Activated B cell treated with CpG ODN at 0.5 μM for 24 hours (primary cell): ENCODE results near the gene GLIPR1. TPM values are rescaled to one million over a fixed set of nuclear protein-coding genes. Genes with fewer than 3 reads are reported as not detected.

Experiments
- ATAC-seq: fragments of 200-7000 bp; cut with Tn5 transposase; one replicate; pipeline ENCODE4 v1.10.0; 2021; ENCODE audit warnings: low read depth, mild to moderate bottlenecking, moderate library complexity
- CTCF ChIA-PET: fragments of 350-600 bp; sonication (Branson Sonifier 250); formaldehyde crosslinking; loops from one replicate; lab custom pipeline; 2021; ENCODE audit warnings: antibody characterized with exemption; lab: Charles Lee
- POLR2A ChIA-PET: fragments of 350-600 bp; sonication (Branson Sonifier 250); formaldehyde crosslinking; loops from one replicate; lab custom pipeline; 2021; ENCODE audit warnings: antibody characterized with exemption; lab: Charles Lee
- DNase-seq: peaks from one replicate; pipeline ENCODE4 v3.0.0; 2022
- H3K27ac Mint-ChIP-seq: one replicate; pipeline ENCODE4 v1.8.0; 2020; ENCODE audit warnings: mixed read lengths
- H3K27me3 Mint-ChIP-seq: one replicate; pipeline ENCODE4 v1.8.0; 2021; ENCODE audit warnings: mixed read lengths
- H3K36me3 Mint-ChIP-seq: one replicate; pipeline ENCODE4 v1.8.0; 2021; ENCODE audit warnings: low read depth, mixed read lengths
- H3K4me1 Mint-ChIP-seq: one replicate; pipeline ENCODE4 v1.8.0; 2021; ENCODE audit warnings: mixed read lengths
- H3K4me3 Mint-ChIP-seq: one replicate; pipeline ENCODE4 v1.8.0; 2020; ENCODE audit warnings: mild to moderate bottlenecking, mixed read lengths
- H3K9me3 Mint-ChIP-seq: one replicate; pipeline ENCODE4 v1.8.0; 2020; ENCODE audit warnings: mixed read lengths
- intact Hi-C: fragments of 100-400 bp; cut with micrococcal nuclease; formaldehyde crosslinking; loops from one replicate; pipeline ENCODE4 v1.15.1; 2024
- total RNA-seq: library from RNA; stranded (reverse); gene quantifications from 2 replicates; pipeline ENCODE4 v1.2.3, GENCODE V29; 2022
- TF ChIP-seq, protein P1 (sequence below): fragments of 200-600 bp; IDR thresholded peaks from one replicate; pipeline ENCODE4 v1.8.0; 2022; ENCODE audit warnings: antibody characterized with exemption, mild to moderate bottlenecking

GLIPR1 gene
- total RNA-seq, 1 donor from 2014 or later, result 45.4 TPM

- ChIA-PET POLR2A (interaction anchor here (0.7 to 1.7 kb wide), 2 partner anchors 9 to 97 kb away, joined by 4 to 14 read pairs; partner anchors contain the start of genes GLIPR1 and GLIPR1L2), CTCF (interaction anchor here (1.0 to 1.9 kb wide), 6 partner anchors 10 to 549 kb away, joined by 3 to 9 read pairs (median 3); no protein-coding TSS in a partner anchor)
- ATAC-seq, result peak; percentile 55
- H3K9me3 Mint-ChIP-seq, result no peaks in the 10 kb centered on the region
- H3K27me3 Mint-ChIP-seq, result no peaks in the 10 kb centered on the region
- intact Hi-C loops, result loop anchor here (1.0 to 10.0 kb wide), 3 partner anchors 16 to 856 kb away; partner anchors contain the start of gene BBS10
- peak overlapping the region; percentile 69 for H3K27ac Mint-ChIP-seq
- H3K4me1 Mint-ChIP-seq, result peaks cover 61% of the 10 kb centered on the region
- DNase-seq, result no peak
- H3K36me3 Mint-ChIP-seq, result peaks cover 72% of the 10 kb centered on the region
- H3K4me3 Mint-ChIP-seq, result no peak overlapping the region
- TF ChIP-seq, protein P1, sequence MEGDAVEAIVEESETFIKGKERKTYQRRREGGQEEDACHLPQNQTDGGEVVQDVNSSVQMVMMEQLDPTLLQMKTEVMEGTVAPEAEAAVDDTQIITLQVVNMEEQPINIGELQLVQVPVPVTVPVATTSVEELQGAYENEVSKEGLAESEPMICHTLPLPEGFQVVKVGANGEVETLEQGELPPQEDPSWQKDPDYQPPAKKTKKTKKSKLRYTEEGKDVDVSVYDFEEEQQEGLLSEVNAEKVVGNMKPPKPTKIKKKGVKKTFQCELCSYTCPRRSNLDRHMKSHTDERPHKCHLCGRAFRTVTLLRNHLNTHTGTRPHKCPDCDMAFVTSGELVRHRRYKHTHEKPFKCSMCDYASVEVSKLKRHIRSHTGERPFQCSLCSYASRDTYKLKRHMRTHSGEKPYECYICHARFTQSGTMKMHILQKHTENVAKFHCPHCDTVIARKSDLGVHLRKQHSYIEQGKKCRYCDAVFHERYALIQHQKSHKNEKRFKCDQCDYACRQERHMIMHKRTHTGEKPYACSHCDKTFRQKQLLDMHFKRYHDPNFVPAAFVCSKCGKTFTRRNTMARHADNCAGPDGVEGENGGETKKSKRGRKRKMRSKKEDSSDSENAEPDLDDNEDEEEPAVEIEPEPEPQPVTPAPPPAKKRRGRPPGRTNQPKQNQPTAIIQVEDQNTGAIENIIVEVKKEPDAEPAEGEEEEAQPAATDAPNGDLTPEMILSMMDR, result no peak
Observed at GRCh38 chr12:75488553-75488952, 8.0 kb downstream of the GLIPR1 start.

- intact Hi-C loops, result loop anchor here (1.0 to 10.0 kb wide), 4 partner anchors 8 to 856 kb away; partner anchors contain the start of genes BBS10 and GLIPR1L2
- no peaks in the 10 kb centered on the region for H3K27me3 Mint-ChIP-seq
- H3K4me1 Mint-ChIP-seq, result peaks cover 59% of the 10 kb centered on the region
- ATAC-seq (no peak), DNase-seq (no peak)
- peaks cover 74% of the 10 kb centered on the region for H3K36me3 Mint-ChIP-seq
- H3K27ac Mint-ChIP-seq, result peak overlapping the region; percentile 80
- no peak overlapping the region for H3K4me3 Mint-ChIP-seq
- ChIA-PET CTCF (interaction anchor here (1.0 to 1.9 kb wide), 6 partner anchors 9 to 548 kb away, joined by 3 to 9 read pairs (median 3); no protein-coding TSS in a partner anchor), POLR2A (interaction anchor here (1.7 kb wide), 1 partner anchor 10 kb away, joined by 14 read pairs; the partner anchor contains the start of gene GLIPR1)
- H3K9me3 Mint-ChIP-seq, result no peaks in the 10 kb centered on the region
- TF ChIP-seq, protein P1, result no peak
Observed at GRCh38 chr12:75489187-75489586, 8.6 kb downstream of the GLIPR1 start.

GRCh38 chr12:75489613-75490210, 9.2 kb downstream of the GLIPR1 start:
- peak; percentile 79 for ATAC-seq
- Mint-ChIP-seq H3K27me3 (no peaks in the 10 kb centered on the region), H3K9me3 (no peaks in the 10 kb centered on the region), H3K36me3 (peaks cover 70% of the 10 kb centered on the region), H3K4me3 (no peak overlapping the region), H3K4me1 (peaks cover 57% of the 10 kb centered on the region), H3K27ac (peak overlapping the region; percentile 80)
- DNase-seq, result no peak
- POLR2A ChIA-PET, result interaction anchor here (1.7 kb wide), 1 partner anchor 10 kb away, joined by 14 read pairs; the partner anchor contains the start of gene GLIPR1
- intact Hi-C loops, result loop anchor here (1.0 to 10.0 kb wide), 4 partner anchors 8 to 855 kb away; partner anchors contain the start of genes BBS10 and GLIPR1L2
- TF ChIP-seq, protein P1, result no peak
- CTCF ChIA-PET, result interaction anchor here (1.9 kb wide), 1 partner anchor 52 kb away, joined by 9 read pairs; no protein-coding TSS in a partner anchor

GRCh38 chr12:75491169-75491568, 10.6 kb downstream of the GLIPR1 start:
- Mint-ChIP-seq H3K27me3 (no peaks in the 10 kb centered on the region), H3K36me3 (peaks cover 67% of the 10 kb centered on the region), H3K4me1 (peaks cover 48% of the 10 kb centered on the region), H3K9me3 (no peaks in the 10 kb centered on the region), H3K27ac (peak overlapping the region; percentile 63), H3K4me3 (no peak overlapping the region)
- ChIA-PET POLR2A (no interaction called here), CTCF (no interaction called here)
- intact Hi-C loops, result no loop called here
- no peak for ATAC-seq
- DNase-seq, result no peak
- TF ChIP-seq, protein P1, result no peak

DNA sequence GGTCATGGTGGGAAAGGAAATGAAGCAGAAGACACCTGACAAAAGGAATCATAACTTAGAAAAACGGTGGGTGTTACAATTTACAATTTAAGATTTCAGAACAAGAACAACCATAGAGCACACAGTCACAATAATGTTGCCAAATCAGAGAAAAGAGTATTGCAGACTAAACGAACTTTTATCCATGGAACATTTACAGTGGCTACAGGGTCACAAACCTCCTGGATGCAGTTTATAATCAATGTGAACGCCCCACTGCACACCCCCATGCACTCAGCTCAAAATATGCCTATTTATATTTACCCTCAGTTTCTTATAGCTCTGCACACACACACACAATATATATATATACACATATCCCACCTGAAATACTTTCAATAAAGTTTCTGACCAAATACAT, 22.9 kb downstream of the GLIPR1 start:
- Mint-ChIP-seq H3K4me3 (no peak overlapping the region), H3K27ac (no peak overlapping the region), H3K9me3 (no peaks in the 10 kb centered on the region), H3K27me3 (no peaks in the 10 kb centered on the region), H3K4me1 (peaks cover 1% of the 10 kb centered on the region), H3K36me3 (peaks cover 51% of the 10 kb centered on the region)
- TF ChIP-seq, protein P1, result no peak
- CTCF ChIA-PET, result interaction anchor here (1.0 to 2.9 kb wide), 5 partner anchors 18 to 169 kb away, joined by 3 to 17 read pairs (median 4); partner anchors contain the start of gene GLIPR1L1
- intact Hi-C loops, result no loop called here
- POLR2A ChIA-PET, result no interaction called here
- DNase-seq, result no peak
- no peak for ATAC-seq
